ENCODE data around the gene PFDN2.

Gene PFDN2

DNA sequence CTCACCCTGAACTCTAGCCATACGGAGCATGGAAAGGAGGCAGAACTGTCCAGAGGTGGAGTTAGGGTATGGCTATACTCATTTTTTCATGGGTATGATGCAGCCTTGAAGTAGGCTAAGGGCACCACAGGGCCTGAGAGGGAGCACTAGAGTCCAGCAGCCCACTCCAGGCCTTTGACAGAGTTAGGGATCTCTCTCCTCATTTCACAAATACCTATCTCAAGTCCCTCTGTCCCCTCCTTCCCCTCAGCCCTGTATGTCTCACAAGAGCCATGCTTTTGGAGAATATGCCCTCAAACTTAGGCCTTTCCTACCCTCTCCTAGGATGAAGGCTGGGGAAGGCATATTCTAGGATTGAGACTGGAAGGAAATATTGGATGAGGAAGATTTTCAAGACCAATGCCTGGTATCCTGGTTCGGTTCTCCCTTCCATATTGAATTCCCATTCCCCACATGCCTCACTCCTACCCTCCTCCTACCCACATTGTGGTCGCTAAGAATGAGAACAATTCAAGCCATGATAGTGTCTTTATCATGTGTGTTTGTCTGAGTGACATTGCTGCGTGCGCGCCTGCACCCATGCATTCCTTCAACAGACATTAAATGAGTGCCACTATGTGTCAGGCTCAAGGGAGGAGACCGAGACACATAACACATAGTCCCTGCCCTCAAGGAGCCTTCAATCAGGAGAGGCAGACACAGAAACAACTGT lies 25.9 kb downstream of the PFDN2 start:
- Histone ChIP-seq H3K36me3 (no peaks in the 10 kb centered on the region), H3K4me3 (ENCODE audit: low read depth in 1 of 2, low read length in 1 of 2) (no peak overlapping the region), H3K4me1 (ENCODE audit: control insufficient read depth in 1 of 2, insufficient read depth in 1 of 2, low read depth in 1 of 2, low read length in 1 of 2) (peaks cover 7 to 9% of the 10 kb centered on the region in 2 experiments), H3K27ac (no peak overlapping the region), H3K27me3 (no peaks in the 10 kb centered on the region), H3K9me3 (no peaks in the 10 kb centered on the region)
- TF ChIP-seq, protein P1, sequence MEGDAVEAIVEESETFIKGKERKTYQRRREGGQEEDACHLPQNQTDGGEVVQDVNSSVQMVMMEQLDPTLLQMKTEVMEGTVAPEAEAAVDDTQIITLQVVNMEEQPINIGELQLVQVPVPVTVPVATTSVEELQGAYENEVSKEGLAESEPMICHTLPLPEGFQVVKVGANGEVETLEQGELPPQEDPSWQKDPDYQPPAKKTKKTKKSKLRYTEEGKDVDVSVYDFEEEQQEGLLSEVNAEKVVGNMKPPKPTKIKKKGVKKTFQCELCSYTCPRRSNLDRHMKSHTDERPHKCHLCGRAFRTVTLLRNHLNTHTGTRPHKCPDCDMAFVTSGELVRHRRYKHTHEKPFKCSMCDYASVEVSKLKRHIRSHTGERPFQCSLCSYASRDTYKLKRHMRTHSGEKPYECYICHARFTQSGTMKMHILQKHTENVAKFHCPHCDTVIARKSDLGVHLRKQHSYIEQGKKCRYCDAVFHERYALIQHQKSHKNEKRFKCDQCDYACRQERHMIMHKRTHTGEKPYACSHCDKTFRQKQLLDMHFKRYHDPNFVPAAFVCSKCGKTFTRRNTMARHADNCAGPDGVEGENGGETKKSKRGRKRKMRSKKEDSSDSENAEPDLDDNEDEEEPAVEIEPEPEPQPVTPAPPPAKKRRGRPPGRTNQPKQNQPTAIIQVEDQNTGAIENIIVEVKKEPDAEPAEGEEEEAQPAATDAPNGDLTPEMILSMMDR (IDR thresholded peaks at IDR 0.05) = no peak

DNA sequence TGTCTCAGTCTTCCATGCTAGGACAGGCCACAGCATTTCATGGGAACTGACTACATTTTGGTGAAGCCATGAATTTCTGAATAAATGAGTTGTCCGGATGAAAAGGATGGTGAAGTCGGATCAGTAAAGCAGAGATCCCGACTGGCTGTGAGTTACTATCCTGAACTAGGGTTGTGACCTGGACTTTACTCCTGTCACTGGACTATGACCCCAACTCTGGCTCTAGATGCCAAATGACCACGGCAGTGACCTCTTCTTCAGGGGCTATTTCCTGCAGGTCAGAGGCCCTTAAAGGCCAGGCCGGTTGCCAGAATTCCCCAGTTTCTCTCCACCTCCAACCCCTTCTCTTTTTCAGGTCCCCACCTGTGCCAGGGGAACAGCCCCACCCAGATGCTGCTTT lies 26.7 kb downstream of the PFDN2 start:
- Histone ChIP-seq H3K27me3 (no peaks in the 10 kb centered on the region), H3K4me1 (ENCODE audit: control insufficient read depth in 1 of 2, insufficient read depth in 1 of 2, low read depth in 1 of 2, low read length in 1 of 2) (peaks cover 0 to under 1% of the 10 kb centered on the region in 2 experiments), H3K9me3 (no peaks in the 10 kb centered on the region), H3K4me3 (ENCODE audit: low read depth in 1 of 2, low read length in 1 of 2) (no peak overlapping the region), H3K27ac (no peak overlapping the region), H3K36me3 (no peaks in the 10 kb centered on the region)
- TF ChIP-seq, protein P1 (IDR thresholded peaks at IDR 0.05) = no peak

DNA sequence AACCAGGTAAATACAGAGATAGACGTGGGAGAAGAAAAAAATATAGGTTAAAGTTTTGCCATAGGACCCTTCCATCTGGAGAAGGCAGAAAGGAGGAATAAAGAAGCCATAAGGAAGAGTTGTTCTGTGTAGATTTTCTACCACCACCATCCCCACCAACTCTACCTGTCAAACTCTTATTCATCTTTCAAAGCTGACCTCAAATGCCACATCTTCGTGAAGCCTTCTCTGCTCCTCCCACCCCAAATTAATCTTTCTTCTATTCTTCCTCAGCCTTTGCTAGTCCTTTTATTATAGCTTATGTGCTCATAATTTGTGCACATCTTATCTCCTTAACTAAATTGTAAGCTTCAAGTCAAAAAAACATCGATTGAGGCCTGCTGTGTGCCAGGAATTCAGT lies 27.2 kb downstream of the PFDN2 start:
- H3K4me3 ChIP-seq (ENCODE audit: low read depth in 1 of 2, low read length in 1 of 2) = no peak overlapping the region
- no peaks in the 10 kb centered on the region for H3K4me1 ChIP-seq (ENCODE audit: control insufficient read depth in 1 of 2, insufficient read depth in 1 of 2, low read depth in 1 of 2, low read length in 1 of 2)
- no peaks in the 10 kb centered on the region for H3K9me3 ChIP-seq
- H3K36me3 ChIP-seq = no peaks in the 10 kb centered on the region
- H3K27me3 ChIP-seq = no peaks in the 10 kb centered on the region
- no peak overlapping the region for H3K27ac ChIP-seq
- TF ChIP-seq, protein P1 (IDR thresholded peaks at IDR 0.05) = no peak

DNA sequence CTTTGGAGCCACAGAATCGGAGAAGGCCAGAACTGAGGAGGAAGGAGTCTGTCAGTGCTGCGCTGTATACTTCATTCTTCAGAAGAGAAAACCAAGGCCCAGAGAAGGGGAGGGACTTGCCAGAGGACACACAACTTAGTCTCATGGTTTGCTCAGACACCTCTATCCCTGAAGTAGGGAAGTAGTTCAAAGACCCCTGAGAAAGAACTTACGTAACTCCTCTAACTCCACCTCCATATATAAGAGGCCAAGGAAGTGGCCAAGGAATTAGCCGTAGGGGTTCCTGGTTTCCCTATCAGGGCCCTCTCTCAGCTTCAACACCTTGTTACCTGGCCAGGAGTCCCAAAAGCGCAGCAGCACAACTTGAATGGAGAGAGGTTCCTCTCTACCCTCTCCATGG lies 27.9 kb downstream of the PFDN2 start:
- H3K4me1 ChIP-seq (ENCODE audit: control insufficient read depth in 1 of 2, insufficient read depth in 1 of 2, low read depth in 1 of 2, low read length in 1 of 2) = no peaks in the 10 kb centered on the region
- TF ChIP-seq, protein P1 (IDR thresholded peaks at IDR 0.05) = no peak

DNA sequence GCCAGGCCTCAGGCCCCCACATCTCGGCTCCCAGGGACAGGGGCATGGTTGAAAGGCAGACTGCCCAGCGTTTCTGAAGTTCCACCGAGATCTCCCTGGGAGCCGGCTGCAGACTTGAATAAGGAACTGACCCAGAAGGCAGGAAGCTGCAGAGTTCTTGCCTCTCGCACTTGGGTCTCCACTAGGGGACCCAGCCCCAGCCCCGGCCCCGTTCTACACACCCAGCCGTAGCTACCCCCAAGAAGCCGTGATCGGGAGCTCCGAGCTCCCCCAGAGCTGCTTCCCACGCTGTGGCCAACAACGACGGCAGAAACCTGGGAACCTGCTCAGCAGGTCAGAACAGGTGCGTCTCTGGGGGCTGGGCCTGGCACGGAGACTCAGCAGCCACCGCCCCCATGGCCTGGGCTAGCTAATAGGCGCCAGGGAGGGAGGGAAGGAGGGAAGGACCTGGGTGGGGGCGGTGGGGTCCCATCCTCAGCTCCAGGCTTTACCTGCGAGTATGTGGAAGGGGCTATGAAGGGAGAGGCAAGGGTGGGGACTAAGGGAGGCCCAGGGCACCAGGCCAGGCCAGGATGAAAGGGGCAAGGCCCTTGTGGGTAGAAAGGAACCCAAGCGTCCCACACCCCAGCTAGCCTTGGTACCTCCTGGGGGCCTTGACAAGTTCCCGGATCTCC lies 28.4 kb downstream of the PFDN2 start, which contains the start of gene NECTIN4:
NECTIN4 (minus strand) TSS at position 308 of the 674 bp plus-strand sequence; CDS start at position 46, 262 bp downstream.
- TF ChIP-seq, protein P1 (IDR thresholded peaks at IDR 0.05) = no peak
- Histone ChIP-seq H3K4me1 (ENCODE audit: control insufficient read depth in 1 of 2, insufficient read depth in 1 of 2, low read depth in 1 of 2, low read length in 1 of 2) (no peaks in the 10 kb centered on the region), H3K36me3 (no peaks in the 10 kb centered on the region), H3K27ac (no peak within 1 kb of the TSS), H3K4me3 (ENCODE audit: low read depth in 1 of 2, low read length in 1 of 2) (no peak within 1 kb of the TSS), H3K27me3 (no peaks in the 10 kb centered on the region), H3K9me3 (no peaks in the 10 kb centered on the region)

More for the DNA sequence above, 27.9 kb downstream of the PFDN2 start:
- no peak overlapping the region for H3K4me3 ChIP-seq (ENCODE audit: low read depth in 1 of 2, low read length in 1 of 2)
- H3K36me3 ChIP-seq = no peaks in the 10 kb centered on the region
- H3K27ac ChIP-seq = no peak overlapping the region
- no peaks in the 10 kb centered on the region for H3K9me3 ChIP-seq
- no peaks in the 10 kb centered on the region for H3K27me3 ChIP-seq
